Common myeloid progenitor, CD34-positive (primary cell): ENCODE measurements around the gene CCDC90B.
"Not testable (repeated sequence)": the region's sequence is repeated elsewhere in the genome, so short reads cannot be mapped to it uniquely, and the experiment has no call there.

Experiments used
- CTCF ChIA-PET: fragments of 350-600 bp; sonication (Branson Sonifier 250); formaldehyde crosslinking; loops from one replicate; lab custom pipeline; 2021; ENCODE audit warnings: antibody characterized with exemption; lab: Charles Lee
- POLR2A ChIA-PET: fragments of 350-600 bp; sonication (Branson Sonifier 250); formaldehyde crosslinking; loops from one replicate; lab custom pipeline; 2021; ENCODE audit warnings: antibody characterized with exemption; lab: Charles Lee
- DNase-seq, 3 donors: peaks; one replicate each; pipeline versions ENCODE4 v3.0.0 to v3.0.0-alpha.2; 2013
- H3K27ac ChIP-seq, 2 experiments: 1 replicate in 1 of 2; 2 replicates in 1 of 2; pipeline ENCODE4 v1.7.0; 2013; ENCODE audit warnings: inconsistent platforms in 2 of 2, low read length in 2 of 2, mild to moderate bottlenecking in 2 of 2, low read depth in 1 of 2, moderate library complexity in 1 of 2; ENCODE audit not compliant: severe bottlenecking in 2 of 2, insufficient read depth in 1 of 2, poor library complexity in 1 of 2
- H3K27me3 ChIP-seq, 5 experiments: replicated peaks in 2 of 5; 1 replicate in 3 of 5; 2 replicates in 2 of 5; pipeline versions ENCODE4 v1.6.1 to v1.7.0; 2013; ENCODE audit warnings: low read length in 4 of 5, mild to moderate bottlenecking in 2 of 5, moderate library complexity in 2 of 5, inconsistent platforms in 1 of 5; ENCODE audit not compliant: insufficient read depth in 5 of 5, control insufficient read depth in 4 of 5
- H3K36me3 ChIP-seq, 4 experiments: 1 replicate in 2 of 4; 2 replicates in 2 of 4; pipeline versions ENCODE4 v1.6.1 to v1.7.0; 2013; ENCODE audit warnings: low read length in 3 of 4, control low read depth in 1 of 4, mild to moderate bottlenecking in 1 of 4; ENCODE audit not compliant: control insufficient read depth in 4 of 4, insufficient read depth in 4 of 4
- H3K4me1 ChIP-seq, 4 experiments: 1 replicate in 3 of 4; 2 replicates in 1 of 4; pipeline versions ENCODE4 v1.6.1 to v1.7.1; 2013; ENCODE audit warnings: low read length in 3 of 4, mild to moderate bottlenecking in 3 of 4, control low read depth in 1 of 4, inconsistent platforms in 1 of 4, moderate library complexity in 1 of 4; ENCODE audit not compliant: control insufficient read depth in 4 of 4, insufficient read depth in 4 of 4; ENCODE audit errors: control extremely low read depth in 1 of 4
- H3K4me3 ChIP-seq, 7 experiments: 1 replicate in 4 of 7; 2 replicates in 3 of 7; pipeline versions ENCODE4 v1.5.1 to v1.7.0; 2013; ENCODE audit warnings: mild to moderate bottlenecking in 7 of 7, low read length in 6 of 7, moderate library complexity in 6 of 7, inconsistent platforms in 2 of 7, low read depth in 2 of 7, control low read depth in 1 of 7; ENCODE audit not compliant: insufficient read depth in 4 of 7, control insufficient read depth in 1 of 7; ENCODE audit errors: extremely low read depth in 1 of 7
- H3K9me3 ChIP-seq, 5 experiments: 1 replicate in 4 of 5; 2 replicates in 1 of 5; pipeline versions ENCODE4 v1.6.1 to v1.7.1; 2013; ENCODE audit warnings: low read length in 4 of 5, mild to moderate bottlenecking in 2 of 5, inconsistent platforms in 1 of 5, low read depth in 1 of 5, moderate library complexity in 1 of 5; ENCODE audit not compliant: control insufficient read depth in 4 of 5, insufficient read depth in 2 of 5; ENCODE audit errors: control extremely low read depth in 1 of 5
- WGBS: methylation state at CpG from one replicate; pipeline ENCODE4 v1.1.5; 2013; ENCODE audit not compliant: insufficient coverage; 5-methylcytosine and 5-hydroxymethylcytosine counted together

The CCDC90B gene

DNA sequence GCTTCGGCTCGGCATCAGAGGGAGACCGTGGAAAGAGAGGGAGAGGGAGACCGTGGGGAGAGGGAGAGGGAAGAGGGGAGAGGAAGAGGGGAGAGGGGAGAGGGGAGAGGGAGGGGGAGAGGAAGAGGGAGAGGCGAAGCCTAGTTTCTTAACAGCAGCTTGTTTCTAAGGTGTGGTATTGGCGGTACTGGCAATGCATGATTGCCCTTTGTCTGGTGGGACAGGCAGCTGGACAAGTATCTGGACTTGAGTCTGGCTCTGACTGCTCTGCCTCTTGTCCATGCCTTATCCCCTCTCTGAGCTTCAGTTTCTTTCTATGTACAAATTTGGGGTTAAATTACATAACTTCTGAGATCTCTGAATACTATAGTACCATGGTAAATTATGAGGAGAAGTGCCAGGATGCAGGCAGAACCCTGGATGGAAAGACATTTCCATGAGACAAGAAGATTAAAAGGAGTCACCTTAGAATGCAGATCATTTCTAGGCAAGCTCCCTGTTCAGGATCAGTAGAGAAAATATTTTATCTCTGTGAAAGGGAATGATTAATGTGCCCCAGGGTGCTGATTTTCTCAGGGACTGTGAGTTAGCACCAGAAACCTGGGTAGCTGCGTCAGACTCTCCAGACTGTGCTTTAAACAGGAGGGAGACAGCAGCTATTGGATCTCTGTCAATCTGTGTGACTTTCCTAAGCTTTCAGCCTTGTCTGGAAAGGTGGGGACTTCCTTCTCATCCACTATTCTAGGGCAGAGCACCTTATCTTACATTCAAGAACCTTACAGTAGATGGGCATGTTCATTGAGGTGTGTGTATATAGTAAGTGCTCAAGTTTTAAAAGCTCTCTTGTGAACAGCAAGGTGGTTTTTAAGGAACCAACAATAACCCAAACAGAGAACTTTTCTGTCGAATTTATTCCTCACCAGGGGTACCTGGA is 31.9 kb upstream of the CCDC90B start:
- WGBS = 96% methylated on average over 4 of the region's 8 CpGs
- ChIA-PET POLR2A (no interaction called here), CTCF (no interaction called here)
- Histone ChIP-seq H3K27me3 (no peaks in the 10 kb centered on the region), H3K36me3 (no peaks in the 10 kb centered on the region), H3K27ac (no peak overlapping the region), H3K9me3 (peaks cover 0 to 2% (median 0%) of the 10 kb centered on the region in 5 experiments), H3K4me1 (no peaks in the 10 kb centered on the region), H3K4me3 (no peak overlapping the region)
- DNase-seq = no peak

DNA sequence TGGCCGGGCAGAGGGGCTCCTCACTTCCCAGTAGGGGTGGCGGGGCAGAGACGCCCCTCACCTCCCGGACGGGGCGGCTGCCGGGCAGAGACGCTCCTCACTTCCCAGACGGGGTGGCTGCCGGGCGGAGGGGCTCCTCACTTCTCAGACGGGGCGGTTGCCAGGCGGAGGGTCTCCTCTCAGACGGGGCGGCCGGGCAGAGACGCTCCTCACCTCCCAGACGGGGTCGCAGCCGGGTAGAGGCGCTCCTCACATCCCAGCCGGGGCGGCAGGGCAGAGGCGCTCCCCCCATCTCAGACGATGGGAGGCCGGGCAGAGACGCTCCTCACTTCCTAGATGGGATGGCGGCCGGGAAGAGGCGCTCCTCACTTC is 30.7 kb upstream of the CCDC90B start:
- H3K27me3 ChIP-seq, DNase-seq, H3K9me3 ChIP-seq, H3K4me3 ChIP-seq, H3K27ac ChIP-seq, POLR2A ChIA-PET, CTCF ChIA-PET, H3K4me1 ChIP-seq, H3K36me3 ChIP-seq: not testable (repeated sequence)
- WGBS = 98% methylated on average over 14 of the region's 31 CpGs

DNA sequence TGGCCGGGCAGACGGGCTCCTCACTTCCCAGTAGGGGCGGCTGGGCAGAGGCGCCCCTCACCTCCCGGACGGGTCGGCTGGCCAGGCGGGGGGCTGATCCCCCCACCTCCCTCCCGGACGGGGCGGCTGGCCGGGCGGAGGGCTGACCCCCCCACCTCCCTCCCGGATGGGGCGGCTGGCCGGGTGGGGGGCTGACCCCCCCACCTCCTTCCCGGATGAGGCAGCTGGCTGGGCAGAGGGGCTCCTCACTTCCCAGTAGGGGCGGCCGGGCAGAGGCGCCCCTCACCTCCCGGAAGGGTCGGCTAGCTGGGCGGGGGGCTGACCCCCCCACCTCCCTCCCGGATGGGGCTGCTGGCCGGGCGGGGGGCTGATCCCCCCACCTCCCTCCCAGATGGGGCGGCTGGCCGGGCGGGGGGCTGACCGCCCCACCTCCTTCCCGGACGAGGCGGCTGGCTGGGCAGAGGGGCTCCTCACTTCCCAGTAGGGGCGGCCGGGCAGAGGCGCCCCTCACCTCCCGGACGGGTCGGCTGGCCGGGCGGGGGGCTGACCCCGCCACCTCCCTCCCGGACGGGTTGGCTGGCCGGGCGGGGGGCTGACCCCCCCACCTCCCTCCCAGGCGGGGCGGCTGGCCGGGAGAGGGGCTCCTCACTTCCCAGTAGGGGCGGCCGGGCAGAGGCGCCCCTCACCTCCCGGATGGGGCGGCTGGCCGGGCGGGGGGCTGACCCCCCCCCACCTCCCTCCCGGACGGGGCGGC is 30.2 kb upstream of the CCDC90B start:
- POLR2A ChIA-PET = not testable (repeated sequence)
- WGBS = 90% methylated on average over 30 of the region's 59 CpGs

DNA sequence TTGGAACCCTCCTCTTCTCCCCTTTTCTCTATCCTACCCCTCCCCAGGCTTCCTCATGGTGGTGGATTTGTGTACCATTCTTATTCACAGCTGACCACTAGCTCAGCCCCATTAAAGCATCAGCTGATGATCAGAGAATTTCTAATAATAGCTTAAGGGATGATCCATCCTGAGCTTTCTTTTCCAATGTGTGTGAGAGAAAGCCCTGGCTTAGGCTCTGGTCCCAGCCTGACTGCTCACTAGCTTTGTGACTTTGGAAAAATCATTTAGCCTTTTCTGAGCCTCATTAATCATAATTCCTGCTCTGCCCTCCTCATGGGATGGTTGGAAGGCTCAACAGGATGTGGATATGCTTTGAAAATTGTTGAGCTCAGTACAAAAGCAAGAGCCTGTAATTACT is 26.3 kb upstream of the CCDC90B start:
- H3K36me3 ChIP-seq = no peaks in the 10 kb centered on the region
- no peak overlapping the region for H3K4me3 ChIP-seq
- no peak overlapping the region for H3K27ac ChIP-seq
- POLR2A ChIA-PET = no interaction called here
- H3K4me1 ChIP-seq = no peaks in the 10 kb centered on the region
- DNase-seq = no peak
- CTCF ChIA-PET = interaction anchor here (0.8 to 1.6 kb wide), 3 partner anchors 9 to 16 kb away, joined by 3 to 5 read pairs (median 3); no protein-coding TSS in a partner anchor
- no peaks in the 10 kb centered on the region for H3K27me3 ChIP-seq
- H3K9me3 ChIP-seq = no peaks in the 10 kb centered on the region

More for the DNA sequence above, 30.2 kb upstream of the CCDC90B start:
- H3K27me3 ChIP-seq, H3K4me1 ChIP-seq, DNase-seq, H3K27ac ChIP-seq, H3K36me3 ChIP-seq, CTCF ChIA-PET, H3K9me3 ChIP-seq, H3K4me3 ChIP-seq: not testable (repeated sequence)

DNA sequence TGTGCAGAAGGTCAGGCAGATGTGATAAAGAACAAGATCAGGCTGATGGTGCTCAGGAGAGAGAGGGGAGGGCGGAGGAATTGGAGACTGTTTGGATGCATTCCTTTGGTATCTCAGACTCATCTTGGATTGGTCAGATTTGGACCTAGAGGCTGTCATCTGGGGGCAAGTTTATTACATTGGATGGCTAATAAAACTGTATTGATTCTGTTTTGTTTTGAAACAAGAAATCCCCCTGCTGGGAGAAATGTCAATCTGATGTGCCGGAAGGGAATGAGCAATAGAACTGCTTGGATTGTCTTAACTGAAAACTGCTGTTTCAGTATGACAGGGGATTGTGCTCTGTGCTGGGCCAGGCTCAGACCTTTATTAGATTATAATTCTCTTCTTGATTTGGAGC is 25.5 kb upstream of the CCDC90B start:
- 100% methylated on average over 1 of the region's 2 CpGs for WGBS
- H3K36me3 ChIP-seq = no peaks in the 10 kb centered on the region
- ChIA-PET CTCF (no interaction called here), POLR2A (no interaction called here)
- no peak for DNase-seq
- no peak overlapping the region for H3K27ac ChIP-seq
- no peaks in the 10 kb centered on the region for H3K27me3 ChIP-seq
- no peak overlapping the region for H3K4me3 ChIP-seq
- no peaks in the 10 kb centered on the region for H3K4me1 ChIP-seq
- no peaks in the 10 kb centered on the region for H3K9me3 ChIP-seq

DNA sequence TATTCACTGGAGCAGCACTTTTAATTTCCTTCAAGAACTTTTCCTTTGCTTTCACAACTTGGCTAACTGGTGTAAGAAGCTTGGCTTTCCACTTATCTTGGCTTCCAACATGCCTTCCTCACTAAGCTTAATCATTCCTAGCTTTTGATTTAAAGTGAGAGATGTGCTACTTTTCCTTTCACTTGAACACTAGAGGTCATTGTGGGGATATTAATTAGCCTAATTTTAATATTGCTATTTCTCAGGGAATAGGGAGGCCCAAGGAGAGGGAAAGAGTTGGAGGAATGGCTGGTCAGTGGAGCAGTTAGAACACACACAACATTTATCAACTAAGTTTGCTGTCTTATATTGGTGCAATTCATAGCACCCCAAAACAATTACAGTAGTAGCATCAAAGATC is 24.6 kb upstream of the CCDC90B start:
- ChIA-PET POLR2A (no interaction called here), CTCF (no interaction called here)
- H3K27me3 ChIP-seq = no peaks in the 10 kb centered on the region
- no peaks in the 10 kb centered on the region for H3K9me3 ChIP-seq
- H3K36me3 ChIP-seq = no peaks in the 10 kb centered on the region
- H3K27ac ChIP-seq = no peak overlapping the region
- DNase-seq = no peak
- no peak overlapping the region for H3K4me3 ChIP-seq
- no peaks in the 10 kb centered on the region for H3K4me1 ChIP-seq

DNA sequence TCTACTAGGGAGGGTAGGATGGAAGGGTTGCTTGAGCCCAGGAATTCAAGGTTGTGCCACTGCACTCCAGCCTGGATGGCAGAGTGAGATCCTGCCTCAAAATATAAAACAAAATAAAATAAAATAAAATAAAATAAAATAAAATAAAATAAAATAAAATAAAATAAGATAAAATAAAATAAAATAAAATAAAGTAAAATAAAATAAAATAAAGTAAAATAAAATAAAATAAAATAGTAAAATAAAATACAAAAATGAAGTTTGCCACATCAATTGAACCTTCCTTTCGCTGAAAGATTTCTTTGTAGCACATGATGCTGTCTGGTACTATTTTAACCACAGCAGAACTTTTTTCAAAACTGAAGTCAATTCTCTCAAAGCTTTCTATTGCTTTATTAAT is 22.4 kb upstream of the CCDC90B start:
- no CpG with 5 or more reads among the region's 1 CpG for WGBS
- DNase-seq, H3K27me3 ChIP-seq, H3K4me1 ChIP-seq, POLR2A ChIA-PET, H3K36me3 ChIP-seq, CTCF ChIA-PET, H3K9me3 ChIP-seq, H3K4me3 ChIP-seq, H3K27ac ChIP-seq: not testable (repeated sequence)
